Activated CD8-positive, alpha-beta memory T cell treated with anti-CD3 and anti-CD28 coated beads, Interleukin-2, amount 50 U/mL, for 48 hours (primary cell): ENCODE measurements around the gene AP1S3.

ENCODE experiments used
- DNase-seq: peaks from one replicate; pipeline ENCODE4 v3.0.0-alpha.2; 2020

AP1S3 gene

GRCh38 chr2:223759569-223760430 is 77.6 kb downstream of the AP1S3 start:
- DNase-seq = no peak

GRCh38 chr2:223758131-223758840 is 79.1 kb downstream of the AP1S3 start:
- DNase-seq = no peak

GRCh38 chr2:223753940-223754339 is 83.4 kb downstream of the AP1S3 start:
- no peak for DNase-seq

GRCh38 chr2:223751012-223751411 is 86.4 kb downstream of the AP1S3 start:
- no peak for DNase-seq

- no peak for DNase-seq
These were observed 89.9 kb downstream of the AP1S3 start for GRCh38 chr2:223747392-223748042.

- no peak for DNase-seq
These were observed 90.8 kb downstream of the AP1S3 start for GRCh38 chr2:223746611-223747010.

- DNase-seq = no peak
These were observed 92.8 kb downstream of the AP1S3 start for GRCh38 chr2:223744580-223744979.

- no peak for DNase-seq
These were observed 96.7 kb downstream of the AP1S3 start for GRCh38 chr2:223740679-223741078.

- DNase-seq = no peak
These were observed 100.2 kb downstream of the AP1S3 start for GRCh38 chr2:223737207-223737606.

DNA sequence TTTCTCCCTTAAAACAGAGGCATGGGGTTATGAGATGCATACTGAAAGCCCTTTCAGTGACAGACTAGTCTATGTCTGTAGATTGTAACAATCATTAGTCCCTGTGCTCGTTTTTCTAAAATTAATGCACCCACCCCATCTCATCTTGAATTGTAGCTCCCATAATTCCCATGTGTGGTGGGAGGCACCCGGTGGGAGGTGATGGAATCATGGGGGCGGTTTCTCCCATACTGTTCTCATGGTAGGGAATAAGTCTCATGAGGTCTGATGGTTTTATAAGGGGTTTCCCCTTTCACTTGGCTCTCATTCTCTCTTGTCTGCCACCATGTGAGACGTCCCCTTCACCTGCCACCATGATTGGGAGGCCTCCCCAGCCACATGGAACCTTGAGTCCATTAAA is 100.9 kb downstream of the AP1S3 start:
- DNase-seq = no peak

GRCh38 chr2:223735659-223736244 is 101.6 kb downstream of the AP1S3 start:
- DNase-seq = no peak

- DNase-seq = no peak
These were observed 102.2 kb downstream of the AP1S3 start for GRCh38 chr2:223735035-223735640.

DNA sequence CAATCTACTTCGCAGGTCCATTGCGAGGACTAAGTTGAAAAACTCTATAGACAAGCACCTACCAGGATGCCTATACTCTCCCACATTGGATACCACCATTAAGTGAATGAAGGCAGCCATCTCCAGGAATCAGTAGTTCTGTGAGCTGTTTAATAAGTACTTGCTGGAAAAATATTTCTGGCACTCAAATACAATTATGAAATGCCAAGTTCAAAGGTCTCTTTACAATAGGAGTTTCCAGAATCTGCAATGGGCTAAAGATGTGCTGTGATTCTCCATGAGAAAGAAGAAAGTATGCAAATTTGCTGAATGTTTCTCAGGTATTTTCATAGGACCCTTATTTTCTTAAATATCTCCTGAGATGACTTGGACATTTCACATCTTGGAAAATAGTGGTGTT is 103.0 kb downstream of the AP1S3 start:
- no peak for DNase-seq

DNA sequence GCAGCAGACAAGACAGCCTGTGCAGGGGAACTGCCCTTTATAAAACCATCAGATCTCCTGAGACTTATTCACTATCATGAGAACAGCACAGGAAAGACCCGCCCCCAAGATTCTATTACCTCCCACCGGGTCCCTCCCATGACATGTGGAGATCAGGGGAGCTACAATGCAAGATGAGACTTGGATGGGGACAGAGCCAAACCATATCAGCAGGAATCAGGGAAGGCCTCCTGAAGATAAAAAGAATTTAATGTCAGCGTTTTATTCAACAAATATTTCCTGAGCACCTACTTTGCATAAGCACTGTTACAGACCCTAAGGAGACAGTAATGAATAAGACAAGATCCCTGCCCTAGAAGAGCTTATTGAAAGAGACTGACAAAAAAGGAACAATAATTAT is 105.0 kb downstream of the AP1S3 start:
- DNase-seq = no peak

GRCh38 chr2:223731503-223731902 is 105.9 kb downstream of the AP1S3 start:
- no peak for DNase-seq

DNA sequence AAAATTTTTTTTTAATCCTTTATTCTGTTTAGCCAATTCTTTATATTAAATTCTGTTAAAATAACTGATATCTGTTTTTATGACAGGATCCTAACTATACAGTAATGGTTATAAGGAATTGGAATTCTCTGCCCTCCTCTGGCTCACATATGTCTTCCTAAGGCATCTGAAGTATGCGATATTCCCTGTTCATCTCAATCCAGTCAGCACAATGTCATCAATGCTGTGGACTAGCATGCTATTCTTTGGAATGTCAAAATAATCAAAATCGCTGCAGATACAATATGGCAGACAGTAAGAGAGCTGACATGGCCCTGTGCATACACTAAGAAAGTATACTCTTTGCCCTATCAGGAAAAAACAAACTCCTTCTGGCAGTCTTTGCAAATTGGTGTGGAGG is 107.6 kb downstream of the AP1S3 start:
- no peak for DNase-seq

DNA sequence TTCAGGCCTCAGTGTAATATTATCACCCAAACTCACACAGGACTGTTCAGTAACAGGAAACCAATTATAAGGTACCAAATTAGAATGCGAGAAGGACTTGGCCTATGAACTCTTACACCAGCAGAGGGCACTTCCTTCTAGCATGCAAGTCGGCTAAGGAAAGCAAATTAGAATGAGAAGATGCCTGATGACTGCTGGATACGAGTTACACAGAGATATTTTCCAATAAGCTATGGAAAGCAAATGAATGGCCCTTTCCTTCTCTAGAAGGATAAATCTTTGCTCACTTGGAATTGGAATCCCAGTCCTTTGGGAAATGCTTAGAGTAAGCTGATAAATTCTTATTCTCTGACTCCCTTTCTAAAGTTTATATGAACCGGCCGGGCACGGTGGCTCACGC is 109.8 kb downstream of the AP1S3 start:
- no peak for DNase-seq

- no peak for DNase-seq
These were observed 111.1 kb downstream of the AP1S3 start for GRCh38 chr2:223725986-223726970.

- DNase-seq = no peak
These were observed 111.9 kb downstream of the AP1S3 start for GRCh38 chr2:223725494-223725893.

- no peak for DNase-seq
These were observed 112.5 kb downstream of the AP1S3 start for GRCh38 chr2:223724861-223725260.

GRCh38 chr2:223723954-223724411 is 113.4 kb downstream of the AP1S3 start:
- DNase-seq = no peak

- DNase-seq = no peak
These were observed 115.2 kb downstream of the AP1S3 start for GRCh38 chr2:223722226-223722625.
